Activated gamma-delta T cell (primary cell): Measurements from ENCODE around the gene C1orf141.
"Not testable (repeated sequence)": the region's sequence is repeated elsewhere in the genome, so short reads cannot be mapped to it uniquely, and the experiment has no call there.

ENCODE experiments used
- DNase-seq: peaks from one replicate; lab custom pipeline; 2025; lab: John Stamatoyannopoulos, UW
- total RNA-seq, 2 donors: gene quantifications; one replicate each; lab custom pipeline; 2026; lab: John Stamatoyannopoulos, UW

C1orf141 gene
- 0 reads per million in 2 donors for total RNA-seq

DNA sequence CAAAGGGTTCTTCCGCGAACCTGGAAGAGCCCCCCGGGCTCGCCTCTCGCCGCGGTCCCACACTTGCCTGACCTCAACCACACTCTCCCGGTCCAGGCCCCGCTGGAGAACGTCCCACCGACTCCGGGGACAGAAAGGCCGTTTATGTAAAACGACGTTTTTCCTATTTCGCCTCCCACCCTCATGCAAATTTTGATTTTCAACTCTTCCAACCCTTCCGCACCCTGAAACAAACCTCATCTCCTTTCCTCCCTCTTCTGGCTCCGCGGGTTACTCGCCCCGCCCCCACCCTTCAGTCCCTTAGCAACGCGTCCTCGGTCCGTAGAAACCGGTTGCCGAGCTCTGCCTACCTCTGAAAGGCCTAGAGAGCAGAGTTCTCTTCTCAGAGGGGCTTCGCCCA is at the start of gene C1orf141:
C1orf141 (minus strand) TSS at position 276 of the 400 bp plus-strand sequence. CDS start 7,730 bp downstream, outside the sequence.
- no peak for DNase-seq

DNA sequence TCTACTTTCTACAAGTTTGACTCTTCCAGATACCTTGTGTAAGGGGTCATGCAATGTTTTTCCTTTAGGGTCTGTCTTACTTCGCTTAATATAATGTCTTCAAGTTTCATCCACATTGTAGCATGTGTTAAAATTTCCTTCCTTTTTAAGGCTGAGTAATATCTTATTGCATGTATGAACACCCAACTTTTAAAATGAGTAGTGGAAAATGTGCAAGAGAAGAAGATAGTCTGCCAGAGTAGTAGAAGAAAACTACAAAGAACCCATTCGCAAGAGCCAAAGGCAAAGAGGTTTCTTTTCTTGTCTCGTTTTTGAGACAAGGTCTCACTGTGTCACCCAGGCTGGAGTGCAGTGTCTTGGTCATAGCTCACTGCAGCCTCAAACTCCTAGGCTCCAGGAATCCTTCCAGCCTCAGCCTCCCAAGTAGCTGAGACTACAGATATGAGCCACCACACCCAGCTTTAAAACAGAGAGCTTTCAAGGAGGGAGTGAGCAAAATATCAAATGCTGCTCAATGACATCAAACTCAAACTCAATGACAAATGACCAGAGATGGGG is 40.8 kb upstream of the C1orf141 start:
- DNase-seq: no peak

DNA sequence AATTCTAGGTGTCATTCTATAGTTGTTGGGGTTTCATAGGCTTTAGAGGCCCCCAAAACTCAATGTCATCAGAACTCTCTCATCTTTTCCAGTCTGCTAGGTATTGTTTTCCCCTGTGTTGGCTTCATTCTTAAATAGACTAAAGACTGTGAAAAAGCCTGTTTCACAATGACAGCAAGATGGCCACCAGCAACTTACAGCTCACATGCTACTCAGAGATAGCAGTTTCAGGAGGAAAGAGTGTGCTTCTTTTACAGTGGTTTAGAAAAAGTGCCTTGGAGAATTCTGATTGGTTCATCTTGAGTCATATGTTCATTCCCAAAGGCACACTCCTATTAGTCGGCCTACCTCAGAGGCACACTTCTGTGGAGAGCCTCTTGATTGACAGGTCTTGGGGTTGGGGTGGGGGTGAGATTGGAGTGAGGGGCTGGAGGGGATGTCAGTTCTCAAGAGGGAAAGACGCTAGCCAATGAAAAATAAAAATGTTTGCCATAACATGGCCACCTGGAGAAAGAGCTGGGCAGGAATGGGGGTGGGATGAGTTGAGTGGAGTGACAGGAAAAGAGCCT is 40.0 kb upstream of the C1orf141 start:
- no peak for DNase-seq

GRCh38 chr1:67173988-67174387 is 39.2 kb upstream of the C1orf141 start:
- no peak for DNase-seq

DNA sequence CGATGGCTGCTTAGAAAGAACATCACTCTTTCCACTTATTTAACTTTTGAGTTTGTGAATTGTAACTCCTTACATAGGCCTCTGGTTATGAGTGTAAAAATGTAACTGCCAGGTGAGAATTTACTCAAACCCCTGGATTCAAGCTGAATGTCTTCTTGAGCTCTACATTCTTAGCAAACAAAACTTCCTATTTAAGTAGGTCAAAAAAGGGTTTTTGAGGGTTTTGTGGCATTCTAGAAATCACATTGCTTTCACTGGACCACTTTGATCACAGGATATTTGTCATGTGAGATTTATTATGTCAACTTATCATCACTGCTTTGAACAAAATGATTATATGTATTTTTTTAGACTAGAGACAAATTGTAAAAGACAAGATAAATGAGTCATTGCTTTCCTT is 37.2 kb upstream of the C1orf141 start:
- DNase-seq: no peak

DNA sequence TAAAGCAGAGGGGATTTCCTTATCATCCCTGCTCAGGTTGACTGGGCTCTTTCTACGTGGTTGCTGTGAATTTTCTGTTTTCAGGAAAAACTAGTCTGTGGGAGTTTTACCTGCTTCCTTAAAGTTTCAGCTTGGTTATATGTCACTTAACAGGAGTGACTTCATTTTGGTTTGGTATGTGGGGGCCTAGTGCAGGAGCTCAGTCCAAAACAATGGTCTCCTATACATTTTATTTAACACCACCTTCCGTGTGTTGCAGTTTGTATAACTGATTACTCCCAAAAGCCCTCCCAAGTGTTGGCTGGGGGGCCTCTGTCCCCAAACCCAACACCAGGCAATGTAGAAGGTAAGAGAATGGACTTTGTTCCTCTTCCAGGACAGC is 36.8 kb upstream of the C1orf141 start:
- DNase-seq: no peak

GRCh38 chr1:67170751-67171573 is 36.2 kb upstream of the C1orf141 start:
- no peak for DNase-seq

- no peak for DNase-seq
Observed at GRCh38 chr1:67169932-67170331, 35.2 kb upstream of the C1orf141 start.

DNA sequence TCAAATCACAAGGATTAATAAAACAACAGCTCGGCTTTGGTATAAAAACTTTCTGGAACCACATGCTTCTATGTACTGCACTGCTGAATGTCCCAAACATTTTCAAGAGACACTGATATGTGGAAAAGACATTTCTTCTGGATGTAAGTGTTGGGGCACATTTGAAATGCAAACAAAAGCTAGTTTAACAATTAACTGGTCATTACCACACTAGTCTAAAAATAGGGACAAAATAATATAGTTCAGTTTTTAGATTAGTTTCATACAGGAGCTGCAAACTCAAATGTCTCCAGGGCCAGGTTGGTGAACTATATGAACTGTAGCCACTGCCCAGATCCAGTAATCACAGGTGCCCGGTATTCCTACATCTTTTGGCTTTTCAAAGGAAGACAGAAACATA is 34.7 kb upstream of the C1orf141 start:
- DNase-seq: no peak

DNA sequence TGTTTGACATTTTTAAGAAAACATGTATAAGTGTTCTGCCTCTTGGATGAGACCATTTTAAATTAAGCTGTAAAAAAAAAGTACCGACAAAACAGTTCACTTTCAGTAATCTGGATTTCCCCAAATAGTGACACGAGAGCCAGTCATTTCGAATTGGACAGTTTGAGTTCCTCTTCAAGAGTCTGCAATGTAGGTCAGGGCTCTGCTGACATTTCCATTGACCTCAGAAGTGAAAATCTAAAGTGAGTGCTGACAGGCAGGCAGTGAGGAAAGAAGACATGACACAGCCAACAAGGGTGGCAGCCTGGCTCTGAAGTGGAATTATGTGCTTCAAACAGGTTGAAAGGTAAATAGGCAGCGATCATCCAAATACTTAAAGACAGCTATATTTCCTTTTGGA is 31.4 kb upstream of the C1orf141 start, which contains the start of gene IL23R:
IL23R (plus strand) TSS at position 259 of the 400 bp plus-strand sequence. CDS start 1,667 bp downstream, outside the sequence.
- no peak for DNase-seq

DNA sequence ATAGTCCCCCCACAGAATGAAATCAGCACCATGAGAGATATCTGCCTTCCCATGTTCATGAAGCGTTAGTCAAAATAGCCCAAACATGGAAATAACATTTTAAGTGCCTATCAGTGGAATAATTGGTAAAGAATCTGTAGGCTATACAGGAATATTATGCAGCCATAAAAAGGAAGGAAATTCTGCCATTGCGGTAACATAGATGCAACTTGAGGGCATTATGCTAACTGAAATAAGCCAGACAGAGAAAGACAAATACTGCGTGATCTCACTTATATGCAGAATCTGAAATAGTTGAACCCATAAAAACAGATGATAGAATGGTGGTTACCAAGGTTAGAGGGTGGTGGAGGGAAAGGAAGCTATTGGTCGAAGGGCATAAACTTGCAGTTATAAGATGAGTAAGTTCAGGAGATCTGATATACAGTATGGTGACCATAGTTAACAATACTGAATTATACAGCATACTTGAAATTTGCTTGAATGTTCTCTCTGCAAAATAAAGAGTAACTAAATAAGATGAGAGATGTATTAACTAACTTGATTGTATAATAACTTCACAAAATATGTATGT is 30.8 kb upstream of the C1orf141 start:
- no peak for DNase-seq

DNA sequence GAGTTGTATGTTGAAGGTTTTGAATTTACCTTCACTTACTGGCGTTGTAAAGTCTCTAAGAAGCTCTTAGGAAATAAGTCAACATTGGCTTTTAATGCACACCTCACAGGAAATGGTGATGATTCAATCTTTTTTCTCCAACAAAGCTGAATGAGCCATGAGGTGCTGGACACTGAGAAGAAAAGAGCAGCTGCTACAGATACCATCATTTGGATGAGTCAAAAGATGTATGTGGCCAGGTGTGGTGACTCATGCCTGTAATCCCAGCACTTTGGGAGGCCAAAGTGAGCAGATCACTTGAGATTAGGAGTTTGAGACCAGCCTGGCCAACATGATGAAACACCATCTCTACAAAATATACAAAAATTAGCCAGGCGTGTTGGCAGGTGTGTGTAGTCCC is 28.2 kb upstream of the C1orf141 start:
- DNase-seq: no peak

DNA sequence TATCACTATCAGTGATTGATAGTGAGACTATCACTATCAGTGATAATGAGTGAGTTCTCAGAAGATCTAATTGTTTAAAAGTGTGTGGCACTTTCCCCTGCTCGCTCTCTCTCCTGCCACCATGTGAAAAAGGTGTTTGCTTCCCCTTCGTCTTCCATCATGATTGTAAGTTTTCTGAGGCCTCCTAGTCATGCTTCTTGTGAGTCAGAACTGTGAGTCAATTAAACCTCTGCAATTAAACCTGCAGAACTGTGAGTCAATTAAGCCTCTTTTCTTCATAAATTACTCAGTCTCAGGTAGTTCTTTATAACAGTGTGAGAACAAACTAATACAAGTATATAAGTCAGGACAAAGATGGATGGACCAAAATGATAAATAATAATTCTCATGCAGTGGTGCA is 24.5 kb upstream of the C1orf141 start:
- no peak for DNase-seq

GRCh38 chr1:67158401-67158800 is 23.6 kb upstream of the C1orf141 start:
- no peak for DNase-seq

DNA sequence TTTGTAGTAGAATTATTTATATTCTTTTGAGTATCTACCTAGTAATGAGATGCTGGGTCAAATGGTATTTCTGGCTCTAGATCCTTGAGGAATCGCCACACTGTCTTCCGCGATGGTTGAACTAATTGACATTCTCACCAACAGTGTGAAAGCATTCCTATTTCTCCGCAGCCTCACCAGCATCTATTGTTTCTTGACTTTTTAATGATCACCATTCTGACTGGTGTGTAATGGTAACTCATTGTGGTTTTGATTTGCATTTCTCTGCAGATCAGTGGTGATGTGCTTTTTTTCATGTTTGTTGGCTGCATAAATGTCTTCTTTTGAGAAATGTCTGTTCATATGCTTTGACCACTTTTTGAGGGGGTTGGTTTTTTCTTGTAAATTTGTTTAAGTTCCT is 16.2 kb upstream of the C1orf141 start:
- DNase-seq: no peak

DNA sequence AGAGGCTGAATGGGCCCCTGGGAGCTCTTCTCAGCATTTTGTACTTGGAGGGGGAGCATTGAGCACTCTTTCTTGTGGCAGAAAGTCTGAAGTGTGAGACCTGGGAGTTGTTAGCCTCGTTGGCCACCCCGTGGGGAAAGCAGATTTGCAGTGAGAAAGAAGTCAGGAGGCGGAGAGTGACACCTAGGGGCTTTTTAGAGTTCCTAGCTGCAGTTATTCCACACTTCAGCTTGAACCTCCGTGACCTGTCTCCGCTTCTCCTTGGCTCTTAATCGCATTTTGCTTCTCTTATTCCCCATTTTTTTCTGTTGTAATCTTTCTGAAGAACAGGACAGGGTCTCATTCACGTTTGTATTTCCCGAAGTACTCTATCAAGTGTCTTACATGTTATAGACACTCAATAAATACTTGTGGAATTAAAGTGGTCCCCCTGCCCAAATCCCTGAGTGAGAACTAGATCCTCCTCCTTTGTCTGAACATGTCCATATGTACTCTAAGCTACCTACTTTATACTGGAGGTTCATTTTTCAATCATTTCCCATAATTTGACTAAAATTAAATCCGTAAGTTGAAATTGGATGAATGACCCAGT is 14.5 kb upstream of the C1orf141 start:
- DNase-seq: no peak

GRCh38 chr1:67148516-67149178 is 13.9 kb upstream of the C1orf141 start:
- DNase-seq: no peak

- DNase-seq: not testable (repeated sequence)
Observed at GRCh38 chr1:67147973-67148372, 13.2 kb upstream of the C1orf141 start.

- no peak for DNase-seq
Observed at GRCh38 chr1:67146539-67146938, 11.8 kb upstream of the C1orf141 start.

- no peak for DNase-seq
Observed at GRCh38 chr1:67146101-67146500, 11.3 kb upstream of the C1orf141 start.

- DNase-seq: no peak
Observed at GRCh38 chr1:67144696-67145095, 9.9 kb upstream of the C1orf141 start.

GRCh38 chr1:67143966-67144365 is 9.2 kb upstream of the C1orf141 start:
- DNase-seq: no peak
